ENCODE data around the gene GPD1L. TPM values are rescaled to one million over a fixed set of nuclear protein-coding genes. Genes with fewer than 3 reads are reported as not detected.

GPD1L gene
- total and polyA plus RNA-seq, 2 of the 13 experiments (the other 11 are each of a cell fraction or from before 2014, with no cell fraction given), result 4.9 to 13.7 TPM

DNA sequence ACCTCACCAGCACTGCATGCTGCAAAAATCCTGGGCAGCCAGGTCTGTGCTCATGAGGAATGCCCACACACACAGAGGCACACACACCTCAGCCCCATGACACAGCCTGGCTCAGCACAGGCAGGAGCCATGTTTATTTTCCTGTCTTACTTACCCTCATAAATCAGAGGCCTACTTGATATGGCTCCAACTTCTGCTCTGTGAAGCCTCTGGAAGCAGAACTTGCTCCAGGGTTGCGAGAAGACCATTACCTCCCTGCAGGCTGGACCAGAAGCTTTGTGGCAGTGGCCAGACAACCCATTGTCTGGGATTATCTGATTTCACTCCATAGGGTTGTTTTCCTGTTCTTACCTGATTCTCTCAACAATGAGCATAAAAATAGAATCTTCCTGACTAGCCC lies 88.2 kb downstream of the GPD1L start:
- no TSS peak for BruUV-seq (replicated peaks)
- H3K27ac ChIP-seq (ENCODE audit: extremely low read length, insufficient read depth, low read length), result no peak overlapping the region
- DNase-seq (ENCODE audit: low spot score) (no peak), FAIRE-seq (no peak), ATAC-seq (no peak)
- peaks cover 0 to 7% of the 10 kb centered on the region in 2 experiments; a peak in 2 of 5 replicates for H3K27me3 ChIP-seq (ENCODE audit: control insufficient read depth in 1 of 2, insufficient read depth in 2 of 2, low read length in 2 of 2)
- ChIA-PET POLR2A (no interaction called here), CTCF (ENCODE audit: low intra/inter-chr PET ratio, low total read pairs) (no interaction called here)
- 67% methylated on average over 1 of the region's 1 CpG for WGBS (ENCODE audit: low lambda C conversion rate)
- H3K4me2 ChIP-seq (ENCODE audit: low read depth, low read length), result no peak overlapping the region
- H3K79me2 ChIP-seq (ENCODE audit: insufficient read depth, low read length), result no peaks in the 10 kb centered on the region
- H4K20me1 ChIP-seq (ENCODE audit: insufficient read depth, low read length), result no peaks in the 10 kb centered on the region
- in situ Hi-C loops (cut with HindIII; ENCODE audit: extremely low pct_ligation_motif_present, low pct_unique_long_range_greater_than_20kb), result no loop called here
- no peak overlapping the region for H2AFZ ChIP-seq (ENCODE audit: low read length)
- TF ChIP-seq KDM1A (CRISPR knock-in tag; IDR thresholded peaks at IDR 0.05) (no peak), ZNF205 (CRISPR knock-in tag; IDR thresholded peaks at IDR 0.05) (no peak), ZNF577 (CRISPR knock-in tag; IDR thresholded peaks at IDR 0.05; ENCODE audit: borderline replicate concordance, low read depth) (no peak), ZFP37 (CRISPR knock-in tag; IDR thresholded peaks at IDR 0.05; ENCODE audit: borderline replicate concordance) (no peak), ATRX (CRISPR knock-in tag; IDR thresholded peaks at IDR 0.05; ENCODE audit: borderline replicate concordance) (no peak), KLF16 (CRISPR knock-in tag; IDR thresholded peaks at IDR 0.05) (no peak), ZFP36L1 (CRISPR knock-in tag; IDR thresholded peaks at IDR 0.05) (no peak), GATAD2A (CRISPR knock-in tag; IDR thresholded peaks at IDR 0.05) (no peak), ELF1 (CRISPR knock-in tag; IDR thresholded peaks at IDR 0.05) (no peak), TCF7 (IDR thresholded peaks at IDR 0.05; ENCODE audit: low read depth) (no peak), ZNF7 (CRISPR knock-in tag; IDR thresholded peaks at IDR 0.05) (no peak), ZKSCAN5 (CRISPR knock-in tag; IDR thresholded peaks at IDR 0.05) (no peak), ZNF335 (CRISPR knock-in tag; IDR thresholded peaks at IDR 0.05) (no peak), ARNTL (CRISPR knock-in tag; IDR thresholded peaks at IDR 0.05) (no peak)
- TF ChIP-seq, protein P1, sequence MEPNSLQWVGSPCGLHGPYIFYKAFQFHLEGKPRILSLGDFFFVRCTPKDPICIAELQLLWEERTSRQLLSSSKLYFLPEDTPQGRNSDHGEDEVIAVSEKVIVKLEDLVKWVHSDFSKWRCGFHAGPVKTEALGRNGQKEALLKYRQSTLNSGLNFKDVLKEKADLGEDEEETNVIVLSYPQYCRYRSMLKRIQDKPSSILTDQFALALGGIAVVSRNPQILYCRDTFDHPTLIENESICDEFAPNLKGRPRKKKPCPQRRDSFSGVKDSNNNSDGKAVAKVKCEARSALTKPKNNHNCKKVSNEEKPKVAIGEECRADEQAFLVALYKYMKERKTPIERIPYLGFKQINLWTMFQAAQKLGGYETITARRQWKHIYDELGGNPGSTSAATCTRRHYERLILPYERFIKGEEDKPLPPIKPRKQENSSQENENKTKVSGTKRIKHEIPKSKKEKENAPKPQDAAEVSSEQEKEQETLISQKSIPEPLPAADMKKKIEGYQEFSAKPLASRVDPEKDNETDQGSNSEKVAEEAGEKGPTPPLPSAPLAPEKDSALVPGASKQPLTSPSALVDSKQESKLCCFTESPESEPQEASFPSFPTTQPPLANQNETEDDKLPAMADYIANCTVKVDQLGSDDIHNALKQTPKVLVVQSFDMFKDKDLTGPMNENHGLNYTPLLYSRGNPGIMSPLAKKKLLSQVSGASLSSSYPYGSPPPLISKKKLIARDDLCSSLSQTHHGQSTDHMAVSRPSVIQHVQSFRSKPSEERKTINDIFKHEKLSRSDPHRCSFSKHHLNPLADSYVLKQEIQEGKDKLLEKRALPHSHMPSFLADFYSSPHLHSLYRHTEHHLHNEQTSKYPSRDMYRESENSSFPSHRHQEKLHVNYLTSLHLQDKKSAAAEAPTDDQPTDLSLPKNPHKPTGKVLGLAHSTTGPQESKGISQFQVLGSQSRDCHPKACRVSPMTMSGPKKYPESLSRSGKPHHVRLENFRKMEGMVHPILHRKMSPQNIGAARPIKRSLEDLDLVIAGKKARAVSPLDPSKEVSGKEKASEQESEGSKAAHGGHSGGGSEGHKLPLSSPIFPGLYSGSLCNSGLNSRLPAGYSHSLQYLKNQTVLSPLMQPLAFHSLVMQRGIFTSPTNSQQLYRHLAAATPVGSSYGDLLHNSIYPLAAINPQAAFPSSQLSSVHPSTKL (CRISPR knock-in tag; IDR thresholded peaks at IDR 0.05), result no peak
- TF ChIP-seq, protein P2, sequence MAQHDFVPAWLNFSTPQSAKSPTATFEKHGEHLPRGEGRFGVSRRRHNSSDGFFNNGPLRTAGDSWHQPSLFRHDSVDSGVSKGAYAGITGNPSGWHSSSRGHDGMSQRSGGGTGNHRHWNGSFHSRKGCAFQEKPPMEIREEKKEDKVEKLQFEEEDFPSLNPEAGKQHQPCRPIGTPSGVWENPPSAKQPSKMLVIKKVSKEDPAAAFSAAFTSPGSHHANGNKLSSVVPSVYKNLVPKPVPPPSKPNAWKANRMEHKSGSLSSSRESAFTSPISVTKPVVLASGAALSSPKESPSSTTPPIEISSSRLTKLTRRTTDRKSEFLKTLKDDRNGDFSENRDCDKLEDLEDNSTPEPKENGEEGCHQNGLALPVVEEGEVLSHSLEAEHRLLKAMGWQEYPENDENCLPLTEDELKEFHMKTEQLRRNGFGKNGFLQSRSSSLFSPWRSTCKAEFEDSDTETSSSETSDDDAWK (CRISPR knock-in tag; IDR thresholded peaks at IDR 0.05), result no peak
- TF ChIP-seq, protein P3, sequence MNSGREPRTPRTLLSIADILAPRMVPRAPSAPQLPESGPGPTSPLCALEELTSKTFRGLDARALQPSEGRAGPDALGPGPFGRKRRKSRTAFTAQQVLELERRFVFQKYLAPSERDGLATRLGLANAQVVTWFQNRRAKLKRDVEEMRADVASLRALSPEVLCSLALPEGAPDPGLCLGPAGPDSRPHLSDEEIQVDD (CRISPR knock-in tag; IDR thresholded peaks at IDR 0.05; ENCODE audit: borderline replicate concordance), result no peak
- TF ChIP-seq, protein P4, sequence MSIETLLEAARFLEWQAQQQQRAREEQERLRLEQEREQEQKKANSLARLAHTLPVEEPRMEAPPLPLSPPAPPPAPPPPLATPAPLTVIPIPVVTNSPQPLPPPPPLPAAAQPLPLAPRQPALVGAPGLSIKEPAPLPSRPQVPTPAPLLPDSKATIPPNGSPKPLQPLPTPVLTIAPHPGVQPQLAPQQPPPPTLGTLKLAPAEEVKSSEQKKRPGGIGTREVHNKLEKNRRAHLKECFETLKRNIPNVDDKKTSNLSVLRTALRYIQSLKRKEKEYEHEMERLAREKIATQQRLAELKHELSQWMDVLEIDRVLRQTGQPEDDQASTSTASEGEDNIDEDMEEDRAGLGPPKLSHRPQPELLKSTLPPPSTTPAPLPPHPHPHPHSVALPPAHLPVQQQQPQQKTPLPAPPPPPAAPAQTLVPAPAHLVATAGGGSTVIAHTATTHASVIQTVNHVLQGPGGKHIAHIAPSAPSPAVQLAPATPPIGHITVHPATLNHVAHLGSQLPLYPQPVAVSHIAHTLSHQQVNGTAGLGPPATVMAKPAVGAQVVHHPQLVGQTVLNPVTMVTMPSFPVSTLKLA (IDR thresholded peaks at IDR 0.05), result no peak
- no peak overlapping the region for H3K4me3 ChIP-seq (replicated peaks in 1 of 3; ENCODE audit: insufficient read depth in 1 of 3, low read depth in 2 of 3, low read length in 3 of 3)
- intact Hi-C loops (cut with micrococcal nuclease; ENCODE audit: unreplicated experiment), result no loop called here
- H3K4me1 ChIP-seq (ENCODE audit: insufficient read depth, low read length), result peaks cover 25% of the 10 kb centered on the region
- no peaks in the 10 kb centered on the region for H3K9me3 ChIP-seq (ENCODE audit: low read length)
- H3K9ac ChIP-seq (ENCODE audit: insufficient read depth, low read depth, low read length), result no peak overlapping the region
- H3K36me3 ChIP-seq (replicated peaks in 1 of 2; ENCODE audit: control insufficient read depth in 1 of 2, insufficient read depth in 2 of 2, low read length in 2 of 2), result no peaks in the 10 kb centered on the region
